ENCODE results near the gene AP3S2.
"Not testable (repeated sequence)": the region's sequence is repeated elsewhere in the genome, so short reads cannot be mapped to it uniquely, and the experiment has no call there.

AP3S2 gene

DNA sequence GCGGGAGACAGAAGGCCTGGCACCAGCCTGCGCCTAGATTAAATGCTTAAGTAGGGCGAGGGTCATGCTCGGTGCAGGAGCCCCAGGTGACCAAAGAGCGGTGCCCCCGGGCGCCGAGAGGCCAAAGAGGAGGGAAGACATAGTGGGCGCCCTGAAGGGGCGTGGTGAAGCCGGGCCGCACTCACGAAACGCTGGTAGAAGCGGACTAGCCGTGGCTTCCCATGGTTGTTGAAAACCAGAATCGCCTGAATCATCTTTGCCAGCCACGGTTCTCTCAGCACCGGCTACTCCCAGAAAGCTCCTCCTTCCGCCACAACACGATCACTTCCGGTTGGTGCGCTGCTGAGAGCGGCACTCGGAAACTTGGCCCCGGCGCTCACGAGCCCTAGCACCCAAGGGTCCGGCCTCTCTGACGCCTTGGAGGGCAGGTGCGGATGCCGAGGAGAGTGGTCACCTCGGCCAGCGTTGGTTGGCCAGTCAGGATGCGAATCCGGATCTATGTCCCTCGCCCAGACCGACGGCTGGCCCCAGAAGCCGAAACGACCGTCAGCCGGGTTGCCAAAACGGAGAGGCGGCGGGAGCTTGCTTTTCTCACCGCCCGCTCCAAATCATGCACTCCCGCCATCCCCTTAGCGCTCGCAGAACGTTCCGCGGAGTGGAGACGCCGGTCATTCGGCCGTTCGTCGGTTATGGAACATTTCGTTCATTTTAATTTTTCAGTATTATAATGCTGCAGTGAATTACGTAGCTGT is at the start of gene AP3S2:
Gene AP3S2 (minus strand): TSS at position 299 of the 752 bp plus-strand sequence. CDS start 45 bp downstream, at position 254.
- H3K4me3 ChIP-seq (ENCODE audit: low read depth, low read length): peak within 1 kb of the TSS; percentile 98
- peak; percentile 81 for DNase-seq (ENCODE audit: low read depth)

DNA sequence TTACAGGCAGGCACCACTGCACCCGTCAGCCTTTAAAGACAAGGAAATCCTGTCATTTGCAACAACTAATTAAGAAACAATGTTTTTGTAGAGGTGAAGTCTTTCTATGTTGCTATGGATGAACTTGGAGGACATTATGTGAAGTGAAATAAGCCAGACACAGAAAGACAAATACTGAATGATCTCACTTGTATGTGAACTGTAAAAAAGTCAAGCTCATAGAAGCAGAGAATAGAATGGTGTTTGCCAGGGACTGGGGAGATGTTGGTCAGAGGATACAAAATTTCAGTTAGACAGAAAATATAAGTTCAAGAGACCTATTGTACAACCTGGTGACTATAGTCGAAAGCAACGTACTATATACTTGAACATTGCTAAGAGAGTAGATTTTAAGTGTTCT is 46.1 kb upstream of the AP3S2 start:
- DNase-seq (ENCODE audit: low read depth): no peak
- no peak overlapping the region for H3K4me3 ChIP-seq (ENCODE audit: low read depth, low read length)

DNA sequence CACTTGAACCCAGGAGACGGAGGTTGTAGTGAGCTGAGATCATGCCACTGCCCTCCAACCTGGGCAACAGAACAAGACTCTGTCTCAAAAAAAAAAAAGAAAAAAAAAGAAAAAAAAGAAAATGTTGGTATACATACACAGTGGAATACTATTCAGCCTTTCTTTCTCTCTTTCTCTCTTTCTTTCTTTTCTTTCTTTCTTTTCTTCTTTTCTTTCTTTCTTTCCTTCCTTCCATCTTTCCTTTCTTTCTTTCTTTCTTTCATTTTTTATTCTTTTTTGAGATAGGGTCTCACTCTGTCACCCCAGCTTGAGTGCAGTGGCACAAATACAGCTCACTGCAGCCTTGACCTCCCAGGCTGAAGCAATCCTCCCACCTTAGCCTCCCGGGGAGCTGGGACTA is 45.6 kb upstream of the AP3S2 start:
- not testable (repeated sequence) for H3K4me3 ChIP-seq (ENCODE audit: low read depth, low read length); DNase-seq (ENCODE audit: low read depth)

DNA sequence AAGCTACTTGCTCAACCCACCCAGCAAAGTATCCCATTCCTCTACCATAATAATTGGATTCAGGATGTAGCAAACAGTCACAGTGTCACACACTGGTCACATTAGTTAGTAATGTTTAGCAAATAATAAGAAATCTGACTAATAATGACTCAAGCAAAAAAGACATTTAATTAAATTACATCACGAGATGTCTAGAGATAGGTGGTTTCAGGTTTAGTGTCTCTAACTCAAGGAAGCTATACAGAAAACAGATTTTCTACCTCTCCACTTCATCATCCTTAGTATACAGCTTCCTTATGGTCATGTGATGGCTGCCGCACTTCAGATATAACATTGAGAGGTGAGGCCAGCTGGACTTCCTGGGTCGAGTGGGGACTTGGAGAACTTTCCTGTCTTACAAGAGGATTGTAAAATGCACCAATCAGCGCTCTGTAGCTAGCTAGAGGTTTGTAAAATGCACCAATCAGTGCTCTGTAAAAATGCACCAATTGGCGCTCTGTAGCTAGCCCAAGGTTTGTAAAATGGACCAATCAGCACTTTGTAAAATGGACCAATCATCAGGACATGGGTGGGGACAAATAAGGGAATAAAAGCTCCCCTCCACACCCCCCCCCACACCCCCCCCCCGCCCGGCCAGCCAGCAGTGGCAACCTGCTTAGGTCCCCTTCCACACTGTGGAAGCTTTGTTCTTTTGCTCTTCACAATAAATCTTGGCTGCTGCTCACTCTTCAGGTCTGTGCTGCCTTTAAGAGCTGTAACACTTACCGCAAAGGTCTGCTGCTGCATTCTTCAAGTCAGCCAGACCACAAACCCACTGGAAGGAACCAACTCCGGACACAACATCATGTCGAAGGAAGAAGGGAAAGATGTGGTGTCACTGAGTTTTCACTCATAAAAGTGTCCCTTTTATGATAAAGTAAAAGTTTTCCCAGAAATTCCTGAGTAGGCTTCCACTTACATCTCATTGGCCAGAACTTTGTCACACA is 43.9 kb upstream of the AP3S2 start:
- DNase-seq (ENCODE audit: low read depth): no peak

DNA sequence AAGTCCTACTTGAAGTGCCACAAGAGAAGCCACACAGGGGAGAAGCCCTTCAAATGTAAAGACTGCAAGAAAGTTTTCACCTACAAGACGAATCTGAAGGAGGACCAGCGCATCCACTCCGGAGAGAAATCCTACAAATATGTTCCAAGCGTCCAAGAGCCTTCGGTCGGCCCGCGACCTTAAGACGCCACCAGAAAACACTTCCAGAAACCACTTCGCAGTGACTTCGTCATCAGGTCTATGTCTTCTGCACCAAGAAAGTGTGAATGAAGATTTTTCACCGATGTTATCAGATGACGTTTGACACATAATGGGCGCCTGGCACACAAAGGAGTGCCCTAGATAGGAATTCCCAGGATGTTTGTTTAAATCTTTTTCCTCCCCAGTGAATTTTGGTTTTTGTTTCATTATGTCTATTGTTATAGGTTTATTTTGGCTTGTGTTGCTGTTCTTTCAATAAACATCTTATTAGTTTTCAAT is 43.0 kb upstream of the AP3S2 start:
- H3K4me3 ChIP-seq (ENCODE audit: low read depth, low read length): no peak overlapping the region
- DNase-seq (ENCODE audit: low read depth): no peak

More for the DNA sequence above, 43.9 kb upstream of the AP3S2 start:
- H3K4me3 ChIP-seq (ENCODE audit: low read depth, low read length): no peak overlapping the region

DNA sequence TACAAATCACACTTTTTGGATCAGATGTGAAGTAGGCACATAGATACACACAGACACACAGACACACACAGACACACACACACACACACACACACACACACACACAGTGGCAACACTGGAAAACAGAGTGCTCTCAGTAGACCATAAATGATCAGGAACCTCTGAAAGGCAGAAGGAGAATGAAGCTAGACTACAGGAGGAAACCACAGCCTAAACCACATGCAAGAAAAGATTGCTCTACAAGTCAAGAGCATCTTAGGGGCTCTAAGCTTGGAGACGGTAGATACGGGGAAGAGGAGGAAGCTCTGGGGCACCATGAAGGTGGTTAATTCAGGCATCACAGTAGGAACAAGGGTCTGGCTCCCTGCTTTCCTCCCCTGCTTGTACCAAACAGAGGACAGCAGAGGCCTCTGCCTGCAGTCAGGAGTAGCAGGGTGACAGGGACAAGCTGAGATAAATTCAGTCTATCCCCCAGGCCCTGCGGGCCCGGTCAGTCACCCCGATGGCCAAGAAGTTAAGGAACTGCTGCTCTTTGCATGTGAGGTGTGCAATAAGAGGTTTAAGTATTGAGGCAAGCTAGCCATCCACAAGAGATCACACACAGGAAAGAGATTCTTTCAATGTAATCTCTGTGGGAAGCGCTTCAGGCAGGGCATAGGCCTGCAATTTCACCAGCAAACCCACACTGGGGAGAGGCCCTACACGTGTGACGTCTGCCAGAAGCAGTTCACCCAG is 42.4 kb upstream of the AP3S2 start:
- H3K4me3 ChIP-seq (ENCODE audit: low read depth, low read length): no peak overlapping the region
- DNase-seq (ENCODE audit: low read depth): no peak

DNA sequence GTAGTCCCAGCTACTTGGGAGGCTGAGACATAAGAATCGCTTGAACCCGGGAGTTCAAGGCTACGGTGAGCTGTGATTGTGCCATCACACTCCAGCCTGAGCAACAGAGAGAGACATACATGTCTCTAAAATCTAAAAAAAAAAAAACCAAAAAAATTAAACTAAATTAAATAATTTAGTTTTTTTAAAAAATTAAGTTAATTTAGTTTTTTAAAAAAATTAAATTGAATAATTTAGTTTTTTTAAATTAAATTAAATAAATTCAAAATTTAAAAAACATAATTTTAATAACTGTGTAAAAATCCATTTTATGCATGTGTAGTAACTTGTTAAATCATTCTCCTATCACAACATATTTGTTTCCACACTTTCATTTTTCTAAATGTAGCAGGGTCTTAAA is 39.1 kb upstream of the AP3S2 start:
- no peak for DNase-seq (ENCODE audit: low read depth)

DNA sequence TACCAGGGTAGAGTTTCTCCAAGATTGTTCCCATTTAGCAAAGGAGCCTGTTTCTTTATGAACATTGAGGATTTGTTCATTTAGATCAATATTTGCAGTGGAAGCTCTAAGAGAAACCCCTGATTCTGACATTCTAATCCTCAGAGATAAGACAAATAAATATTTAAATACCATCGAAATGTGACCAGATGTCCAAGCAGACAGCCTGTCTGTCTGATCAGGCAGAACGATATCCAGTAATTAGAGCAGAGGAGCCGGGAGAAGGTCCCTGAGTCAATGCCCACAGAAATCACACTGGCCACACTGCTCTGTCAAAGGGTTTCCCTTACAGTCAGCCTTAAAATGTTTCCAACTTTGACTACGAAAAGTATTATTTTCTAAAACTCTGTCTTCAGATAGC is 34.6 kb upstream of the AP3S2 start:
- no peak overlapping the region for H3K4me3 ChIP-seq (ENCODE audit: low read depth, low read length)
- no peak for DNase-seq (ENCODE audit: low read depth)

More for the DNA sequence above, 39.1 kb upstream of the AP3S2 start:
- H3K4me3 ChIP-seq (ENCODE audit: low read depth, low read length): no peak overlapping the region

DNA sequence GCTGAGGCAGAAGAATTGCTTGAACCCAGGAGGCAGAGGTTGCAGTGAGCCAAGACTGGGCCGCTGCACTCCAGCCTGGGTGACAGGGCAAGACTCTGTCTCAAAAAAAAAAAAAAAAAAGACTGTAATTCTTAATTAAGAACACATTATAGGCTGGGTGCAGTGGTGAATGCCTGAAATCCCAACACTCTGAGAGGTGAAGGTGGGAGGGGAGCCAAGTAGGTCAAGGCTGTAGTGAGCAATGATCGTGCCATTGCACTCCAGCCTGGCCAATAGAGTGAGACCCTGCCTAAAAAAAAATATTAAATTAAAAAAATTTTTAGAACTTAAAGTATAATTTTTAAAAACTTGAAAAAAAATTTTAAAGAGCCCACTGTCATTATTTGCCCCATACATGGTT is 32.4 kb upstream of the AP3S2 start:
- no peak overlapping the region for H3K4me3 ChIP-seq (ENCODE audit: low read depth, low read length)
- no peak for DNase-seq (ENCODE audit: low read depth)

DNA sequence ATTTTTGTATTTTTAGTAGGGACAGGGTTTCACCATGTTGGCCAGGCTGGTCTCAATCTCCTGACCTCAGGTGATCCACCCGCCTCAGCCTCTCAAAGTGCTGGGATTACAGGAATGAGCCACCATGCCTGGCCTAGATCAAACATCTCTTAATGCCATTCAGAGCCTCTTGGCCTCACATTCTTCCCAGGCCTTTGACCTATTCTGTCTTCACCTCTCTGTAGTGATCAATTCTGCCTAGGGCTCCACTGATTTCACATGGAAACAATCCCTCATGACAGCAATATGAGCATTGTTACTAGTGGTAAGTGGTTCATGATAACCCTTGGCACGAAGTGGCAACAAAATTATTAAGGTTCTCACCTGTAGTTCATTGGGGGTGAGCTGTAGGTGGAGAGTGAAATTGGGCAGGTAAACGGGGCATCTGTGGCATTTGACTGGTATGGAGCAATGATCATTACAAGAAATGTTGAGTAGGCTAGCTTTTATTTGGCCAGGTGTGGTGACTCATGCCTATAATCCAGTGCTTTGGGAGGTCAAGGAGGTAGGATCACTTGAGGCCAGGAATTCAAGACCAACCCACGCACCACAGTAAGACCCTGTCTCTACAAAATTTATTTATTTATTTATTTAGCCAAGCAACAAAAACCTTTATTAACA is 23.8 kb upstream of the AP3S2 start:
- no peak overlapping the region for H3K4me3 ChIP-seq (ENCODE audit: low read depth, low read length)
- no peak for DNase-seq (ENCODE audit: low read depth)

DNA sequence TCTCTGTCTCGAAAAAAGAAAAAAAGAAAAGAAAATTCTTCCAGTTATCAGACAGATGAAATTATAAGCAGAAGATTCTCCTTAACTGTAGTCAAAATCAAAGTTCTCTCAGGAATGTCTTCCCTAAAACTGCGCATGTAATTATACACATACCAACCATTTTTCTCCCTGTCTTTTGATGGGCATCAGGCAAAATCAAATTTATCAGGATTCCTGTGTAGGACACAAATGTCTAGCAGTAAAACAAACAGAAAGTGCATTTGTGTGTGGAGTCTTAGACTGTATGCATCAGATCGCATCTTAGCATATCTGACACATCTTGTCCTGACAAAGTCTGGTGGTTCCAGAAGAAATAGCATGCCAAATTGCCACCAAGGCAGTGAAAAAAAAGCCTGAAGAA is 22.9 kb upstream of the AP3S2 start:
- no peak for DNase-seq (ENCODE audit: low read depth)
- H3K4me3 ChIP-seq (ENCODE audit: low read depth, low read length): no peak overlapping the region

DNA sequence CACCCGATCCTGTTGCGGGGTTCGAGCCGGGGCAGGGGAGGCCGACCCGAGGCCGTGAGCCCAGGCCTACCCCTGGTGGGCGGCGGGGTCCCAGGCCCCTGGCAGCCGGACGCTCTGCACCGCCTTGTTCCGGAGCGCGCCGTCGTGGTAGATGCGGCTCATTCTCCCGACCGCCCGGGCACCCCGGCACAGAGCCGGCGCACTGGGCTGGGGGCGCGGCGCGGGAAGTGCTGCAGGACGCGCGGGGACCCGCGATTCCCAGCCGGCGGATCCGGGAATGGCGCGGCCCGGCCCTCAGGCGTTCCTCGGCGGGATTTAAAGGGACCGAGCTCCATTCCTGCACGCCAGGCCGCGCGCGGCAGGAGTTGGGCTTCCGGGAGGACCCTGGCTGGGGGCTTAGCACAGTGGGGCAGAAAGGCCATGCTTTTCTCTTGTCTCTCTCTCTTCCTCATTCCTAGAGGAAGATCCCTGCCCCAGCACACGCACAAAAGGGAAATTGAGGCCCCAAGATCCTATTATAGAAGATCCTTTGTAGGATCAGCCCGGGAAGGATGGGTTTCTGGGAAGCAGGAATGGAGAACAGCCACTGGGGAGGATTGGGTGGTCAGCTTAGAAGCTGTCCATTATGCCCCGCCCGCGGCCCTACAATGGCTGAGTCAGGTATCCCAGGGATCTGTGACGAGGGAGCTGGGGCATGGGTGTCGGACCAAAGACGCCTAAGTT is 19.0 kb upstream of the AP3S2 start, which contains the start of gene ARPIN:
Gene ARPIN (minus strand): TSS at position 279 of the 723 bp plus-strand sequence. CDS start 117 bp downstream, at position 162.
- H3K4me3 ChIP-seq (ENCODE audit: low read depth, low read length): peak within 1 kb of the TSS; percentile 68
- DNase-seq (ENCODE audit: low read depth): no peak

DNA sequence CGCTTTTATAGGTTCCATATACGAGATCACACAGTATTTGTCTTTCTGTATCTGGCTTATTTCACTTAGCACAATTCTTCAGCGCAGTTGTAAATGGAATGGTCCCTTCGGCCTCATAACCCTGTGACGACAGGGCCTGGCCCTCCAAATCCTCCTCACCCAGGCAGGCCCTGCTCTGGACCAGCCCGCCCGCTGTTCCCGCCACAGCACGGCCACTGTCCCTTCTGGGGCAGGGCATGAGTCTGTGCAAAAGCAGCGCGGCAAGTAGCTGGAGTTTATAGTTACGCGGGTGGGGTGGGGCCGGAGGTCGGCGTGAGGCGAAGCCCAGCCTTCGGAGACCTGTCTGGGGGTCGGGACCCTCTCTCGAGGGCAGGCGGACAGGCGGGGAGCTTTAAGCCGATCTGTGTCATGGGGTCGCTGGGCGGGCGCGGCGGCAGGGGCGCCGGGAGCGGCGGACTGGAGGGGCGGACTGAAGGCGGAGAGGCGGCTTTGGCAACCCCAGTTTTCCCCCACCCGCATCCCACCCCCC is 18.4 kb upstream of the AP3S2 start:
- DNase-seq (ENCODE audit: low read depth): no peak
- H3K4me3 ChIP-seq (ENCODE audit: low read depth, low read length): peak overlapping the region; percentile 68

DNA sequence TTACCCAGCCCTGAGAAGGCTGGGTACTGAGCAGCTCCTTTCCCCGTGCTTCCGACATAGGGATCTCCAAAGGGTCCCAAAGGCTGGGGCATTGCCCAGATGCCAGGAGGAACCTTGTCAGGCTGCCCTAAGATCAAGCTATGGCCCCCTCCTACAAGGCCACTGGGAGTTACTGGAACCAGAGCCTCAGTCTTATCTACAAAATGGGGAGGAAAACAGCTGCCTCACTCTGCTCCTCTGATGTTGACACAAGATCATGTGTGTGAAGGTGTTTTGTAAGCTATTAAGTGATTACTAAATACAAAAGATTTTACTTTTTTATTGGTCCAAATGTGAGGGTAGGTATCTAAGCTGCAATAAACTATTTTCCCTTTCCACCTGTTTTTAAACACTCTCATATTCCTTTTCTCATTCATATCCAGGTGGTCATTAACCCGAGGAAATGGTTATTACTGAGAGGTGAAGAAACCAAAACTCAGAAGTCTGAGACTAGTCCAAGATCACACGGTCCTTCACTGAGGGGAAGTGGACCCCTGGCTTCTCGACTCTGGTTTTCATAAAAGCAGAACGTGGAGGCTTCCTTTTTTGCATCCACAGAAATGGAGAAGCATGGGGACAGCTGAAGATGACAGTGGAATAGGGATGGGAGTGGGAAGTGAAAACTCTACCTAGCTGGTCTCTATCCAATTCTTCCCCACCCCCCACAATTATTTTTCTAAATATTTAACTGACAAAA is 17.3 kb upstream of the AP3S2 start:
- H3K4me3 ChIP-seq (ENCODE audit: low read depth, low read length): no peak overlapping the region
- DNase-seq (ENCODE audit: low read depth): no peak

DNA sequence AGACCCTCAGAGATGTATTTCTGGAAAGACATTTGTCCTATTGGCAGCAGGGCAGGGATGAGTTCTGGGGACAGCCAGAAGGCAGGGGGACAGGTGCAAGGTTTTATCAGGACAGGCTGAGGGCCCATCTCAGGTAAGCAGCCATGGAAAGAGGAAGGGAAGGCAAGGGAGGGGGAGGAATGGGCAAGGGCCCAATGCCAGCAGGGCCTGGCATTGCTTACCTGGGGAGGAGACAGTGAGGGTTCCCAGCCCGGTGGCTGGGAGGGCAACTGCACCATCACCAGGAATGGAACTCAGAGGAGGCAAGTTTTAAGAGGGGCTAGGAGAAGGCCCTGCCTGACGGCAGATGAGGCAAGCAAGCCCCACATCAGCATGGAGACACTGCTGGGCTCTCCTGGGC is 15.8 kb upstream of the AP3S2 start:
- DNase-seq (ENCODE audit: low read depth): no peak
- no peak overlapping the region for H3K4me3 ChIP-seq (ENCODE audit: low read depth, low read length)

DNA sequence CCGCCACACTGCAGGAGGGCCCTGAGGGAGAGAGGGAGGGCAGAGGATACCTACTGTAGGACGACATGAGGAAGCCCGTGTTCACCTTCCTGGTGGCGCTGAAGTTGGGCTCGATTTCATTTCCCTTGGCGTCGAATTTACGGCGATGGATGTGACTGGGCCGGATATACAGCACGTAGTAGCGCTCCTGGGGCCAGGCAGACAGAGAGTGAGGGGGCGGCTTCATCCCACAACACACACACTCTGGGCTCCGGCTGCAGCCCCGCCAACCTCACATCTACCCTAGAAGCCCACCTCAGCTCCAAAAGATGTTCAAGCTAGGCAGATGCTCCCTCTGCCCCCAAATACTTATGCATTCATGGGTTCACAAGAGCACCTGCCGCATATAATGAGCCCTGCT is 14.4 kb upstream of the AP3S2 start:
- DNase-seq (ENCODE audit: low read depth): no peak
- no peak overlapping the region for H3K4me3 ChIP-seq (ENCODE audit: low read depth, low read length)

DNA sequence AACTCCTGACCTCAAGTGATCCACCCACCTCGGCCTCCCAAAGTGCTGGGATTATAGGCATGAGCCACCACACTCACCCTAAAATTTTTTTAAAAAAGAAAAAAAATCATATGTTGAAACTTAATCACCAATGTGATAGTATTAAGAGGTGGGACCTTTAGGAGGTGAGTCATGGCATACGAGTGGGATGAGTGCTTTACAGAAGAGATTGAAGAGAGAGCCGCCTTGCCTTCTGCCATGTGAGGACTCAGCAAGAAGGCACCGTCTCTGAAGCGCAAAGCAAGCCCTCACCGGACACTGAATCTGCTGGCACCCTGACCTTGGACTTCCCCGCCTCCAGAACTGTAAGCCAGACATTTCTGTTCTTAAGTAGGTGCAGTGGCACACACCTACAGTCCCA is 13.5 kb upstream of the AP3S2 start:
- H3K4me3 ChIP-seq (ENCODE audit: low read depth, low read length): no peak overlapping the region
- no peak for DNase-seq (ENCODE audit: low read depth)

Data from skeletal muscle cell (primary cell).